Activated CD8-positive, alpha-beta memory T cell treated with anti-CD3 and anti-CD28 coated beads for 1 hour (primary cell): ENCODE data around the gene CCT8L2.
"Not testable (repeated sequence)": the region's sequence is repeated elsewhere in the genome, so short reads cannot be mapped to it uniquely, and the experiment has no call there.

Source experiments
- DNase-seq, 2 donors: peaks; one replicate each; pipeline ENCODE4 v3.0.0-alpha.2; 2020; ENCODE audit warnings: low read depth in 1 of 2; ENCODE audit errors: extremely low read depth in 1 of 2

The CCT8L2 gene

DNA sequence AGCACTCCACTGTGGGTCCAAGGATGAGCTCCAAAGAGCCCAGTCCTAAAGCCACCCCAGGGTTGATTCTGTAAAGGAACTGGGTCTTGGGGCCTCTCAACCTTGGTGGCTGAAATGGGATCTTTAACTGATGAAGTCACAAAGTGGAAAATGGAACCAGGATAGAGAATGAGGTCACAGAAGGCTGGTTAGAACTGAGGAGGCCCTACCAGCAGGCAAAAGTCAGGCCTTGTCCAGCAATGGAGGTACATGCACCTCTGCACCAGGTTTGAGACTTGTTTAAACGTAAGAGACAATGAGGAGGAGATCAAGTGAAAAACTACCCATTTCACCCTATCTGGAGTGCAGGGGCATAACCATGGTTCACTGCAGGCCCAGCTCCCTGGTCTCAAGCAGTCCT is at the start of gene CCT8L2:
Gene CCT8L2, minus strand, starts transcription at position 101 of the 400 bp plus-strand sequence. CDS start 260 bp downstream, outside the sequence.
- DNase-seq, result not testable (repeated sequence)

DNA sequence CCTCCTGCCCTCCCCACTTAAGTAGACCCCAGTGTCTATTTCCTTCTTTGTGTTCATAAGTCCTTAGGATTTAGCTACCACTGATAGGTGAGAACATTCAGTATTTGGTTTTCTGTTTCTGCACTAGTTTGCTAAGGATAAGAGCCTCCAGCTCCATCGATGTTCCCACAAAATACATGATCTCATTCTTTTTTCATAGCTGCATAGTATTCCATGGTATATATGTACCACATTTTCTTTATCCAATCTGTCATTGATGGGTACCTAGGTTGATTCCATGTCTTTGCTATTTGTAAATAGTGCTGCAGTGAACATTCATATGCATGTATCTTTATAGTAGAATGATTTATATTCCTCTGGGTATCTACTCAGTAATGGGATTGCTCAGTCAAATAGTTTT is 42.8 kb upstream of the CCT8L2 start:
- not testable (repeated sequence) for DNase-seq

GRCh38 chr22:16634092-16634491 is 41.5 kb upstream of the CCT8L2 start:
- not testable (repeated sequence) for DNase-seq

DNA sequence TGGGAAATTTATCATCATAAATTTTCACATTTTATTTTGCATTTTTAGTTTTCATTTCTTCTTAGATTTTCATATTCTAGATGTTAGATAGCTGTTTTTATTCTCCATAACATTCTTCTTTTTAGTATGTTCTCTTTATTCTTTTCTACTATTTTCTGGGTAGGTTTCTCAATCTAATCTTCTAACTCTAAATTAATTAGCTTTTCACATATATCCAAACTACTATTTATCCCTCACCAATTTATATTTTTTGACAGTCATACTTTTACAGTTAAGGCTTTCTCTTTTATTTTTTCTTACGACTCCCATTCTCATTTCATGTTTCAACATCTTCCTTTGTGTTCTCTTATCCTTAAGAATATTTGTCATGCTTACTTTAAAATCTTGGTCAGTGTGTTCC is 35.9 kb upstream of the CCT8L2 start:
- DNase-seq, result not testable (repeated sequence)

GRCh38 chr22:16625018-16625417 is 32.4 kb upstream of the CCT8L2 start:
- not testable (repeated sequence) for DNase-seq

GRCh38 chr22:16623595-16623994 is 31.0 kb upstream of the CCT8L2 start:
- DNase-seq, result not testable (repeated sequence)

- DNase-seq, result not testable (repeated sequence)
Measured at GRCh38 chr22:16617516-16617915, 24.9 kb upstream of the CCT8L2 start.

DNA sequence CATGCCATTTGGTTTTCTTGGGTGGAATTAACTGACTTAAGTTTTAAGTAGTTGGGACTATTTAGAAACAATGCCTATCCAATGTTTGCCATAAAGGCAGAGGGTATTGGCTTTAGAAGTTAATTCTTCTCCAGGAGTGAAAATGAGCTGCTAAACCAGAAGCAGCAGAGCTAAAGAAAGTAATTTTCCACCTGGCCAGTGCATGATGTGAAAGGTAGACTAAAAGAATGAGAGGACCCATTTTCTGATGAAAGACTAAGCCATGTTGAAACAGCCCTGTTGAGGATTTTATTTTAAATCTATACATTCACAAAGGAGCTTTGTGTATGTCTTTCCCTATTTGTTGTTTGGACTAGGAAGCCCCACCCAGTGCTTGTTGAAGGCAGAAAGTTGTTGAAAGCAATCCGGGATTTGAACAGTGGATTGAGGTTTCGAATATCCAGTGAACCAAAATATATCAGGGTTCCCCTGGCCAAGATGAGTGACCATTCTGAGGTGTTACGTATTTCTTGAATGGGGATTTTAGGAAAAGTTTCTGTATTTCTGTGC is 23.9 kb upstream of the CCT8L2 start:
- DNase-seq, result not testable (repeated sequence)

- not testable (repeated sequence) for DNase-seq
Measured at GRCh38 chr22:16615606-16616245, 23.1 kb upstream of the CCT8L2 start.

DNA sequence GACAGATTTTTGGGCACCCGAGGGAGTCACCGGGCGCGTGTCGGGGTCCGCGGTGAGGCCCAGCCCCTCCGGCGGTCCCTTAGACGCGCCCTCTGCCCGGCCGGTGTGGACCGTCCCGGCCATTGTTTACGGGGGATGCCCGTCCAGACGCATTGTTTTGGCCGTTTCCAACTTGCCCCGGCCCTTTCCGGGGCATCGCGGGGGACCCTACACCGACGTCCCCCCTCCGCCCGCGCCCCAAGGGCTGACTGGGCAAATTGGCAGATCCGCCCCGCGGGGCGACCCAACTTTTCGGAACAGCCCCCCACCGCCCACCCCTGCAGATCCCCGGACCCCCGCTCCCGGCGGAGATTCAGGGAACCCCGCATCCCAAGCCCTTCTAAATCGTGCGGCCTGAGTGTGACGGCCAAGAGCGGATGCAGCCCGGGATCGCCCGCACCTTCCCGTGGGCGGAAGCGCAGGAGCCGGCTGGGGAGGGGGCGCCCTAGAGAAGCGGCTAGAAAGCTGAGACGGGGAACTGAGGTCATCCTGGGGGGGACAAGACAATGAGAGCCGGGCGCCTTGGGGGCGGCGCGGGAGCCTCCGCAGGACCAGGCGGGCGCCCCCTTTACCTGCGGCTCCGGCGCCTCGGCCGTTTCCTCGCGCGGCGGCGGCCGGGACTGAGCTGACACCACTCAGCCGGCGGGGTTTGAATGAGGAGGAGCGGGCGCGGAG is 17.1 kb upstream of the CCT8L2 start:
- no peak for DNase-seq

DNA sequence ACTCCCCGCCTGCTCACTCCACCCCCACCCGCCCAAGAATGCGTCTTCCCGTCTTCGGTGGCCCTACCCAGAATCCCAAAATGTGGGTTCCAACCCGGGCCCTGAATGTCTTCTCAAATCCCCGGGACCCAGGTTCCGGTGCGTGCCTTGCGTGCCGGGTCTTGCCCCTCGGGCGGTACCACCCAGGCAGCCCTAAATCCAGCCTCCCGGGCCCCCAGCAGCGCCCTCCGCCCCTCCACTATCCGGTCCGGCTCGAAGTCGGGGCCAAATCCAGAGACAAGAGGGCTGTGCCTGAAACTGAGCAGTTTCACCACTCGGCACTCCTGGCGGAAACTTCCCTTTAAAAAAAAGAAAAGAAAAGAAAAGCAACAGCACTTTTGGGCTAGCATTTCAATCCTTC is 16.3 kb upstream of the CCT8L2 start:
- DNase-seq, result no peak

DNA sequence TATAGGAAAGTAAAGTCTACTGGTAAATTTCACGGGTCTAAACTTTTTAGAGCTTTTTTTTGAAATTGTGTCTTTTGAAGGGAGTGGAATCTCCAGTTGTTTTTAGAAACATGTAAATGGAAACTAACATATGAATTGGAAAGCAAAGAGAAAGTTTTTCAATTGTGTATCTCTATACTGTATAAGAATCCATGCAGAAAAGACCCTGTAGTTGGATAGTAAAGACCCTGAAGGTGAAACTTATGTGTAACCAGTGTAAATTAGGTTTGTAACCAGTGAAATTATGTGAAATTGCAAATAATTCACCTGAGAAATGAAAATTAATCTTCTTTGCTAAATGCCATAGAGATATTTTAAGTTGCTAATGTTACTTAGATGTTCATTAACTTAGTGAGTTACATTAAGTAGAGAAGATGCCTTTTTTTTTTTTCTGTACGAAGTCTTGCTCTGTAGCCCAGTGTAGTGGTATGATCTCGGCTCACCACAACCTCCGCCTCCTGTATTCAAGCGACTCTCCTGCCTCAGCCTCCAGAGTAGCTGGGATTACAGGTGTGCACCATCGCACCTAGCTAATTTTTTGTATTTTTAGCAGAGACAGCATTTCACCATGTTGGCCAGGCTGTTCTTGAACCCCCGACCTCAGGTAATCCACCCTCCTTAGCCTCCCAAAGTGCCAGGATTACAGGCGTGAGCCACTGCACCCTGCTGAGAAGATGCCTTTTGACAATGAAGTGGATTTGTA is 11.8 kb upstream of the CCT8L2 start:
- DNase-seq, result not testable (repeated sequence)

DNA sequence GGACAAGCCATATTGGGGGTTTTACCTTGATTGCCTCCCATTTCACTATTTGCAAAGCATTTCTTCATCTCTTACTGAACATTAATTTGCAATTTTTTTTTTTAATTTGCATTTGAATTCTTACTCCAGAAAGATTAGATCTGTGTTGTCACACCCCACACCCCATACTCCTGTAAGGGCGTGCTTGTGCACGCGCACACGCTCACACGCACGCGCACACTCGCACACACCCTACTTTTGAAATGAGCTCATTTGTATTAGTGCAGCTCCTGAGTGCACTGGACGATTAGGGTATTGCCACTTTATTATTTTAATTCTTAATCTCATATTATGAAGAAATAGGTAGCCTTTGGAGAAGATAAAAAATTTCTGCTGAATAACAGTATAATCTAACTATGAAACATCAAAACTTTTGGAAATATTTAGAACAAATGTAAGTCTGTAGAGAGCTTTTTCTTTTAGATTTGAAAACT is 11.2 kb upstream of the CCT8L2 start:
- DNase-seq, result not testable (repeated sequence)

- no peak for DNase-seq
Measured at GRCh38 chr22:16603448-16603768, 10.8 kb upstream of the CCT8L2 start.

DNA sequence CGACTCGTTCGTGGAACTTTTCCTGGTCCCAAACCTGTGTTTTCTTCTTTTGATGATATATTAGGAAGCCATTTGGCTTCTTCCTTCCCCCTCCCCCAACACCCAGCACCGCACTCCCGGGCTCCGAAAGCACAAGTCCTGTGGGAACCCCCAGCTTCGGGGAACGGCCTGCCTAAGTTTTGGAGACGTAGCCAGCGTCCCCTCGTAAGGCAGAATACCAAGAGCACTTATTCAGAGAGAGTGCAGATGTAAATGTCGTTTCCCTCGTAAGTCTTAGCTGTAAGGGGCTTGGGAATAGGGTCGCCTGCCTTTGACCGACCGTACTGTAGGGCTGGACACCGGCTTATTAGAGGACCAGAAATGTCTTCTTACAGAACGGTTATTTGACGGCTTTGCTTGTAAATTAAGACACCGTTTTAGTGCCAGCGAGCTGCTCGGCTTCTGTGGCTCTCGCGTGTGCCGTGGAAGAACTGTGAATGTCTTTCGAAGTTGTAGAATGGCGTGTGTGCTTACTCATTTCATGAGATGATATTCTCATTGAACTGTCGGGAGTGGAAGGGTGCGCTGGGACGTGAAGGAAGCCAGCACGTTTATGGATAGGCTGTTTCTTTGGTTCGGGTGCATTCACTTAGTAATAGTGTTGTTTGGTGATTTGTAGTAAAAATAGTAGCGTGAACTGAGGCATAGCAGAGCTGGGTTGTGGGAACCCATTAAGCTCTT is 10.3 kb upstream of the CCT8L2 start:
- not testable (repeated sequence) for DNase-seq

DNA sequence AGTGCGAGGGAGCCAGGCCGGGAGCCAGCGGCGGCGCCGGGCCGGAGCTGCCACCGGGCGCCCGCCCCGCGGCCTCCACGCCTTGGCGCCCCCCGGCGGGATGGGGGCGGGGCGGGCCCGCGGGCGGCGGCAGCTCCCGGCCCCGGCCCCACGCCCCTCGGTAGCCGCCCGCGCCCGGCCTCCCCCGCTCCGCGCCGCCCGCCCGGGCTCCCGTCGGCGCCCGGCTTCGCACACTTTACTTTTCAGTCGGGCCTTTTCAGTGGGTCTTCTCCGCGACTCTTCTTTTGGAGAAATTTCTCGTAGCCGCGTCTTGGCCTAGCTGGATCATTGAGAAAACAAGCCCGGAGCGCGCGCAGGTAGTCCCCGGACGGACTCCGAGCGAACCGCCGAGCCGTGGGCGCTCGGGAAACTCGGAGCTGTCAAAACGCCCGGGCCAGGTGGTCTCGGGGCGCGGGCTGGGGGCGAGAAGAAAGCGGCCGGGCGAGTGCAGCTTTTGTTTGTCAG is 9.7 kb upstream of the CCT8L2 start:
- DNase-seq, result not testable (repeated sequence)

DNA sequence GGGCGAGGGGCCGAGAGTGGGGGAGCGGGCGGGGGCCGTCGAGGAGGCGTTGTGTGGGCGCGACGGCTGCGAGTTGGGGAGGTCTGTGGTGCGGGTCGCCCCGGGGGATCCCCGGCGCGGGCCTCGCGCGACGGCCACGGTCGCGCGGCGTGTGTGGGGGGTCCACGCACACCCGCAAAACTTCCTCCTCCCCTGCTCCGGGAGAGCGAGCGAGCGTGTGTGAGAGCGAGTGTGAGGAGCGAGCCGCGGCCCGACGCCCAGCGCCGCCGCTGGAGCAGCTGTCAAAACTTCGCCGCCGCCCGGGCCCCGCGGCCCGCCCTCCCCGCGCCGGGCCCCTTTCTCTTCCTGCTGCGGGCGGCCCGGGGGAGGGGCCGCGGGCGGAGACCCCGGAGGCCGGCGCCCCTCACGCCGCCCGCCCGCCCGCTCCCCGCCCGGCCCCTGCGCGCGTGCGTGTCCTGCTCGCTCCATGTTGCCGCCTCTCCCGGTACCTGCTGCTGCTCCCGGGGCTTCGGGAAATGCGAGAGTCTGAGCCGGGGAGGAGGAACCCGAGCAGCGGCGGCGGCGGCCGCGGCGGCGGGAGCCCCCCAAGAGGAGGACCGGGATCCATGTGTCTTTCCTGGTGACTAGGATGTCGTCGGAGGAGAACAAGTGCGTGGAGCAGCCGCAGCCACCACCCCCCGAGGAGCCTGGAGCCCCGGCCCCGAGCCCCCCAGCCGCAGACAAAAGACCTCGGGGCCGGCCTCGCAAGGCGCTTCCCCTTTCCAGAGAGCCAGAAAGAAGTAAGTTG is 9.0 kb upstream of the CCT8L2 start:
- DNase-seq, result no peak

- peak in 1 of 2 donors; percentile 41 for DNase-seq
Measured at GRCh38 chr22:16600644-16601436, 8.2 kb upstream of the CCT8L2 start.

GRCh38 chr22:16599648-16600047 is 7.0 kb upstream of the CCT8L2 start:
- not testable (repeated sequence) for DNase-seq
